ENCODE data around the gene PRTFDC1.
"Not testable (repeated sequence)": the region's sequence is repeated elsewhere in the genome, so short reads cannot be mapped to it uniquely, and the experiment has no call there.

Gene PRTFDC1

GRCh38 chr10:24843256-24843655 is 109.2 kb downstream of the PRTFDC1 start:
- DNase-seq (ENCODE audit: low spot score), result no peak

- no peak for DNase-seq (ENCODE audit: low spot score)
Measured at GRCh38 chr10:24842856-24843255, 109.5 kb downstream of the PRTFDC1 start.

- no peak for DNase-seq (ENCODE audit: low spot score)
Measured at GRCh38 chr10:24841530-24841929, 110.9 kb downstream of the PRTFDC1 start.

GRCh38 chr10:24840784-24841183 is 111.6 kb downstream of the PRTFDC1 start:
- no peak for DNase-seq (ENCODE audit: low spot score)

GRCh38 chr10:24837781-24838180 is 114.6 kb downstream of the PRTFDC1 start:
- DNase-seq (ENCODE audit: low spot score), result not testable (repeated sequence)

GRCh38 chr10:24834869-24835268 is 117.5 kb downstream of the PRTFDC1 start:
- DNase-seq (ENCODE audit: low spot score), result no peak

- no peak for DNase-seq (ENCODE audit: low spot score)
Measured at GRCh38 chr10:24826009-24826408, 126.4 kb downstream of the PRTFDC1 start.

- no peak for DNase-seq (ENCODE audit: low spot score)
Measured at GRCh38 chr10:24825551-24825950, 126.9 kb downstream of the PRTFDC1 start.

- no peak for DNase-seq (ENCODE audit: low spot score)
Measured at GRCh38 chr10:24824536-24824935, 127.9 kb downstream of the PRTFDC1 start.

GRCh38 chr10:24824124-24824523 is 128.3 kb downstream of the PRTFDC1 start:
- no peak for DNase-seq (ENCODE audit: low spot score)

- DNase-seq (ENCODE audit: low spot score), result peak; percentile 32
Measured at GRCh38 chr10:24822590-24822989, 129.8 kb downstream of the PRTFDC1 start.

- no peak for DNase-seq (ENCODE audit: low spot score)
Measured at GRCh38 chr10:24821986-24822385, 130.4 kb downstream of the PRTFDC1 start.

- DNase-seq (ENCODE audit: low spot score), result no peak
Measured at GRCh38 chr10:24816868-24817396, 135.5 kb downstream of the PRTFDC1 start.

GRCh38 chr10:24814568-24815313 is 137.7 kb downstream of the PRTFDC1 start:
- DNase-seq (ENCODE audit: low spot score), result no peak

GRCh38 chr10:24813856-24814255 is 138.6 kb downstream of the PRTFDC1 start:
- no peak for DNase-seq (ENCODE audit: low spot score)

- DNase-seq (ENCODE audit: low spot score), result peak; percentile 89
Measured at GRCh38 chr10:24806262-24806661, 146.1 kb downstream of the PRTFDC1 start.

- no peak for DNase-seq (ENCODE audit: low spot score)
Measured at GRCh38 chr10:24804956-24805355, 147.4 kb downstream of the PRTFDC1 start.

GRCh38 chr10:24804392-24804791 is 148.0 kb downstream of the PRTFDC1 start:
- no peak for DNase-seq (ENCODE audit: low spot score)

- no peak for DNase-seq (ENCODE audit: low spot score)
Measured at GRCh38 chr10:24802378-24802777, 150.0 kb downstream of the PRTFDC1 start.

- no peak for DNase-seq (ENCODE audit: low spot score)
Measured at GRCh38 chr10:24800861-24801260, 151.5 kb downstream of the PRTFDC1 start.
